Heart left ventricle (tissue), 16 donors: ENCODE data around the gene DCST1. TPM values are rescaled to one million over a fixed set of nuclear protein-coding genes. Genes with fewer than 3 reads are reported as not detected.

Source experiments
- ATAC-seq, 4 donors: fragments of 200-7000 bp; cut with Tn5 transposase; one replicate each; pipeline ENCODE4 v1.9.1; 2020 to 2022; ENCODE audit warnings: moderate library complexity in 4 of 4, mild to moderate bottlenecking in 3 of 4, moderate number of reproducible peaks in 1 of 4
- DNase-seq, 5 donors: peaks; one replicate each; pipeline ENCODE4 v3.0.0-alpha.2; 2020
- H3K27ac ChIP-seq, 12 donors: fragments of 200-600 bp; sonication (generic) in 4 of 12; one replicate each; pipeline versions ENCODE4 v1.5.0 to v1.8.0; 2016 to 2022; ENCODE audit warnings: mild to moderate bottlenecking in 2 of 12
- H3K27me3 ChIP-seq, 9 donors: fragments of 200-600 bp; sonication (generic) in 2 of 9; one replicate each; pipeline versions ENCODE4 v1.5.1 to v1.8.0; 2016 to 2022; ENCODE audit warnings: mild to moderate bottlenecking in 3 of 9
- H3K36me3 ChIP-seq, 9 donors: fragments of 200-600 bp; sonication (generic) in 2 of 9; one replicate each; pipeline versions ENCODE4 v1.5.0 to v1.8.0; 2018 to 2022; ENCODE audit warnings: mild to moderate bottlenecking in 2 of 9
- H3K4me1 ChIP-seq, 12 donors: fragments of 200-600 bp; sonication (generic) in 4 of 12; one replicate each; pipeline versions ENCODE4 v1.5.0 to v1.8.0; 2016 to 2022; ENCODE audit warnings: mild to moderate bottlenecking in 3 of 12
- H3K4me3 ChIP-seq, 12 donors: fragments of 200-600 bp; sonication (generic) in 4 of 12; one replicate each; pipeline versions ENCODE4 v1.5.0 to v1.8.0; 2017 to 2022; ENCODE audit warnings: mild to moderate bottlenecking in 9 of 12, moderate library complexity in 4 of 12
- H3K9me3 ChIP-seq, 12 donors: fragments of 200-600 bp; sonication (generic) in 4 of 12; one replicate each; pipeline versions ENCODE4 v1.5.0 to v1.8.0; 2016 to 2022; ENCODE audit warnings: mild to moderate bottlenecking in 1 of 12
- CTCF ChIP-seq, 12 donors: fragments of 200-600 bp; sonication (generic) in 4 of 12; IDR thresholded peaks; one replicate each; pipeline versions ENCODE4 v1.5.0 to v1.8.0; 2018 to 2022; ENCODE audit warnings: antibody characterized with exemption in 12 of 12, mild to moderate bottlenecking in 5 of 12
- POLR2A ChIP-seq, 2 donors: fragments of 450-650 bp; IDR thresholded peaks; one replicate each; pipeline ENCODE4 v1.6.1; 2017; ENCODE audit warnings: antibody characterized with exemption in 2 of 2, mild to moderate bottlenecking in 2 of 2, moderate library complexity in 2 of 2
- WGBS, 4 donors: extraction: QIAGEN DNeasy Blood & Tissue Kit in 2 of 4; methylation state at CpG; one replicate each; pipeline versions ENCODE4 v1.1.5 to v1.1.7; 2013 to 2018; 5-methylcytosine and 5-hydroxymethylcytosine counted together
- intact Hi-C, 10 donors: fragments of 100-400 bp; cut with DNase I; formaldehyde crosslinking; loops; one replicate each; pipeline versions ENCODE4 v1.11.1 to v1.14.2; 2022
- polyA plus RNA-seq, 2 donors: library from polyadenylated mRNA; stranded (reverse); fragments of 200-250 nt; gene quantifications; one replicate each; pipeline ENCODE4 v1.2.3, GENCODE V29; 2013
- total RNA-seq, 9 donors: library from RNA; depleted of rRNA in 2 of 9; stranded (reverse); fragments of >200 nt in 2 of 9; fragmentation: NEBNext Ultra II Directional in 3 of 9; extraction: Animal tissue kit (Norgen Biotek cat#: 25700) in 3 of 9; gene quantifications; one replicate each; pipeline versions ENCODE4 v1.1.0 to v1.2.4, GENCODE V29; 2016 to 2023
- donor health status: ischemic (EF 13 %, LVEDD 7.1; RV severe dilation, severe dysfunction).
- donor health status: healthy with polysubstance abuse.
- donor health status: DM: no; HTN: yes; CAD: no.
- donor health status: DM: no; HTN: no; CAD: no.
- donor health status: ischemic (EF 25% LVEDD 6.9; RV normal size, moderate dysfunction).
- donor health status: ischemic (EF 25% LVEDD 5.7; RV mildly dilated, moderate dysfunction).
- donor health status: healthy.
- donor health status: DM: yes; HTN: yes; CAD: no.
- donor health status: ischemic (EF 35%, LVEDD 5.7; RV mildly dilated, moderate dysfunction).
- donor health status: nonischemic (EF 11% LVEDD 7.7; RV severe dilation, severe dysfunction).
- donor health status: DM: yes; HTN: yes; CAD: no.
- donor health status: PGD.
- donor health status: ischemic (EF 29% LVEDD 5.4; RV normal size, mild dysfunction).
- donor health status: nonischemic (EF 23%, LVEDD 6.1; RV moderate dilation, normal function).

The DCST1 gene
- total and polyA plus RNA-seq, 11 donors = not detected

- ATAC-seq (no peak), DNase-seq (no peak)
- Histone ChIP-seq H3K9me3 (no peaks in the 10 kb centered on the region), H3K36me3 (peaks cover 0 to 9% (median 0%) of the 10 kb centered on the region in 9 donors), H3K27me3 (no peaks in the 10 kb centered on the region), H3K4me3 (peak overlapping the region in 10 of 12 donors; percentile 15 to 62 (median 51)), H3K27ac (peak overlapping the region in 4 of 12 donors; percentile 52 to 81 (median 73)), H3K4me1 (peaks cover 0 to 21% (median 13%) of the 10 kb centered on the region in 12 donors)
- TF ChIP-seq CTCF (IDR thresholded peaks at IDR 0.05) = no peak
- TF ChIP-seq POLR2A (IDR thresholded peaks at IDR 0.05) = no peak
- intact Hi-C loops = no loop called here
- WGBS, 4 donors = 21 to 70% (median 37%) methylated on average over 2 to 28 of the region's 28 CpGs
These were observed 36.6 kb downstream of the DCST1 start for GRCh38 chr1:155070158-155070621.

- Histone ChIP-seq H3K9me3 (no peaks in the 10 kb centered on the region), H3K27ac (peak overlapping the region in 9 of 12 donors; percentile 24 to 81 (median 71)), H3K27me3 (no peaks in the 10 kb centered on the region), H3K4me1 (peaks cover 0 to 21% (median 13%) of the 10 kb centered on the region in 12 donors), H3K36me3 (peaks cover 0 to 9% (median 0%) of the 10 kb centered on the region in 9 donors), H3K4me3 (peak overlapping the region; percentile 15 to 62 (median 50))
- ATAC-seq (peak; percentile 46 to 91 (median 88)), DNase-seq (peak; percentile 72 to 89 (median 83))
- intact Hi-C loops = no loop called here
- TF ChIP-seq POLR2A (IDR thresholded peaks at IDR 0.05) (no peak), CTCF (IDR thresholded peaks at IDR 0.05) (peak in 11 of 12 donors; percentile 21 to 58 (median 38))
- 6 to 10% (median 8%) methylated on average over 27 to 61 of the region's 61 CpGs for WGBS, 4 donors
These were observed 37.3 kb downstream of the DCST1 start for GRCh38 chr1:155070721-155071569.

- intact Hi-C loops = no loop called here
- no peak for TF ChIP-seq POLR2A (IDR thresholded peaks at IDR 0.05)
- TF ChIP-seq CTCF (IDR thresholded peaks at IDR 0.05) = no peak
- DNase-seq (peak in 1 of 5 donors; percentile 16), ATAC-seq (no peak)
- Histone ChIP-seq H3K9me3 (no peaks in the 10 kb centered on the region), H3K36me3 (peaks cover 0 to 7% (median 0%) of the 10 kb centered on the region in 9 donors), H3K27ac (peak overlapping the region in 4 of 12 donors; percentile 60 to 76 (median 73)), H3K4me3 (peak overlapping the region in 2 of 12 donors; percentile 52 to 62), H3K27me3 (no peaks in the 10 kb centered on the region), H3K4me1 (peaks cover 0 to 21% (median 13%) of the 10 kb centered on the region in 12 donors)
- 66 to 76% (median 75%) methylated on average over 14 of the region's 14 CpGs for WGBS, 4 donors
These were observed 38.1 kb downstream of the DCST1 start for GRCh38 chr1:155071701-155072100.
